Loucy (cell line): ENCODE data around the gene DIDO1.

ENCODE experiments used
- H2AFZ ChIP-seq: fragments of 200-600 bp; sonication (generic); 2 replicates; pipeline ENCODE4 v1.6.0; 2016; ENCODE audit warnings: antibody characterized with exemption, mild to moderate bottlenecking, low read length, moderate library complexity
- H3F3A ChIP-seq: fragments of 200-600 bp; 2 replicates; pipeline ENCODE4 v1.6.0; 2016; ENCODE audit warnings: antibody characterized with exemption, low read depth, mild to moderate bottlenecking
- H3K27me3 ChIP-seq: fragments of 200-600 bp; sonication (generic); 2 replicates; pipeline ENCODE4 v1.6.1; 2014; ENCODE audit warnings: low read length, mild to moderate bottlenecking; ENCODE audit not compliant: insufficient read depth, poor library complexity, severe bottlenecking
- H3K36me3 ChIP-seq: fragments of 200-600 bp; sonication (generic); 2 replicates; pipeline ENCODE4 v1.6.1; 2016; ENCODE audit warnings: low read length; ENCODE audit not compliant: insufficient read depth
- H3K4me1 ChIP-seq: fragments of 200-600 bp; sonication (generic); 2 replicates; pipeline ENCODE4 v1.5.1; 2014; ENCODE audit warnings: low read length, mild to moderate bottlenecking; ENCODE audit not compliant: insufficient read depth, poor library complexity, severe bottlenecking
- H3K4me2 ChIP-seq: fragments of 200-600 bp; sonication (generic); 2 replicates; pipeline ENCODE4 v1.6.0; 2014; ENCODE audit warnings: antibody characterized with exemption, low read length, low read depth, mild to moderate bottlenecking; ENCODE audit not compliant: poor library complexity, severe bottlenecking
- H3K4me3 ChIP-seq: fragments of 200-600 bp; sonication (generic); 2 replicates; pipeline ENCODE4 v1.5.1; 2014; ENCODE audit warnings: low read length, mild to moderate bottlenecking, mixed read lengths; ENCODE audit not compliant: poor library complexity, severe bottlenecking
- H3K79me2 ChIP-seq: fragments of 200-600 bp; sonication (generic); 2 replicates; pipeline ENCODE4 v1.6.1; 2014; ENCODE audit warnings: low read length; ENCODE audit not compliant: insufficient read depth
- H3K9ac ChIP-seq: fragments of 200-600 bp; sonication (generic); 2 replicates; pipeline ENCODE4 v1.6.0; 2014; ENCODE audit warnings: mild to moderate bottlenecking, low read depth, low read length, moderate library complexity; ENCODE audit not compliant: poor library complexity, severe bottlenecking
- H3K9me2 ChIP-seq: fragments of 200-600 bp; sonication (generic); replicated peaks from 2 replicates; pipeline ENCODE4 v1.6.1; 2016; ENCODE audit warnings: low read depth, low read length, mixed read lengths
- H3K9me3 ChIP-seq: fragments of 200-600 bp; sonication (generic); 2 replicates; pipeline ENCODE4 v1.6.1; 2014; ENCODE audit warnings: mild to moderate bottlenecking, antibody characterized with exemption, low read length, low read depth; ENCODE audit not compliant: insufficient read depth
- H4K20me1 ChIP-seq: fragments of 200-600 bp; sonication (generic); 2 replicates; pipeline ENCODE4 v1.6.0; 2014; ENCODE audit warnings: antibody characterized with exemption, low read length, mild to moderate bottlenecking; ENCODE audit not compliant: insufficient read depth, poor library complexity, severe bottlenecking
- CTCF ChIP-seq: fragments of 200-600 bp; sonication (generic); conservative IDR thresholded peaks from 2 replicates; pipeline ENCODE4 v1.5.1; 2014; ENCODE audit warnings: mild to moderate bottlenecking, antibody characterized with exemption, low read length
- EZH2phosphoT487 ChIP-seq: fragments of 200-600 bp; IDR thresholded peaks from 2 replicates; pipeline ENCODE4 v1.6.1; 2018; ENCODE audit warnings: antibody characterized with exemption, mild to moderate bottlenecking, moderate library complexity, borderline replicate concordance

The DIDO1 gene

GRCh38 chr20:62952968-62953838 is 26.9 kb upstream of the DIDO1 start:
- H3K79me2 ChIP-seq = peaks cover 54% of the 10 kb centered on the region
- H3K4me2 ChIP-seq = peak overlapping the region; percentile 96
- H3K9ac ChIP-seq = peak overlapping the region; percentile 91
- H4K20me1 ChIP-seq = no peaks in the 10 kb centered on the region
- H3K27me3 ChIP-seq = no peaks in the 10 kb centered on the region
- peaks cover 14% of the 10 kb centered on the region for H3F3A ChIP-seq
- no peak overlapping the region for H2AFZ ChIP-seq
- TF ChIP-seq CTCF (0 out of 2 replicates have a peak, but pooled peaks have one; percentile 10), EZH2phosphoT487 (no peak)
- H3K9me3 ChIP-seq = no peaks in the 10 kb centered on the region
- peaks cover 52% of the 10 kb centered on the region for H3K4me1 ChIP-seq
- H3K9me2 ChIP-seq = no peaks in the 10 kb centered on the region
- peak overlapping the region; percentile 80 for H3K4me3 ChIP-seq
- H3K36me3 ChIP-seq = peaks cover 22% of the 10 kb centered on the region; the same call in 1 of the 2 replicates

GRCh38 chr20:62952373-62952967 is 26.2 kb upstream of the DIDO1 start, which contains the start of gene SLC17A9:
Gene SLC17A9 (plus strand): TSS chr20:62952709. CDS start chr20:62952831, 122 bp downstream.
- Histone ChIP-seq H4K20me1 (peaks cover 2% of the 10 kb centered on the region), H3K4me2 (peak within 1 kb of the TSS; percentile 96), H3K36me3 (peaks cover 29% of the 10 kb centered on the region; the same call in 1 of the 2 replicates)

GRCh38 chr20:62951896-62952372 is 25.6 kb upstream of the DIDO1 start:
- Histone ChIP-seq H3K79me2 (peaks cover 57% of the 10 kb centered on the region), H3K9ac (peak overlapping the region; percentile 70), H2AFZ (no peak overlapping the region)

More at GRCh38 chr20:62952373-62952967, 26.2 kb upstream of the DIDO1 start, which contains the start of gene SLC17A9:
- Histone ChIP-seq H3K4me3 (peak within 1 kb of the TSS; percentile 80), H3K27me3 (no peaks in the 10 kb centered on the region), H3K4me1 (peaks cover 45% of the 10 kb centered on the region), H3K9me2 (no peaks in the 10 kb centered on the region), H3K9ac (peak within 1 kb of the TSS; percentile 91), H3K9me3 (no peaks in the 10 kb centered on the region), H3K79me2 (peaks cover 54% of the 10 kb centered on the region), H2AFZ (no peak within 1 kb of the TSS), H3F3A (peaks cover 14% of the 10 kb centered on the region)
- TF ChIP-seq EZH2phosphoT487 (no peak), CTCF (no peak)

More at GRCh38 chr20:62951896-62952372, 25.6 kb upstream of the DIDO1 start:
- H3K36me3 ChIP-seq = peaks cover 34% of the 10 kb centered on the region; the same call in 1 of the 2 replicates
- peak overlapping the region; percentile 96 for H3K4me2 ChIP-seq
- peaks cover 44% of the 10 kb centered on the region for H3K4me1 ChIP-seq
- H3K9me2 ChIP-seq = no peaks in the 10 kb centered on the region
- peaks cover 7% of the 10 kb centered on the region for H4K20me1 ChIP-seq
- H3K9me3 ChIP-seq = no peaks in the 10 kb centered on the region
- TF ChIP-seq EZH2phosphoT487 (no peak), CTCF (no peak)
- no peaks in the 10 kb centered on the region for H3K27me3 ChIP-seq
- peak overlapping the region; percentile 80 for H3K4me3 ChIP-seq
- peaks cover 14% of the 10 kb centered on the region for H3F3A ChIP-seq
